Measurements from ENCODE around the gene FBXL17. TPM values are rescaled to one million over a fixed set of nuclear protein-coding genes. Genes with fewer than 3 reads are reported as not detected.

FBXL17 gene
- total RNA-seq, 1 donor from 2014 or later: 8.2 TPM

- DNase-seq (ENCODE audit: low spot score): no peak
- H3K27ac Mint-ChIP-seq: no peak overlapping the region
- H3K27me3 Mint-ChIP-seq (ENCODE audit: insufficient read depth): no peaks in the 10 kb centered on the region
- no peak overlapping the region for H3K4me3 Mint-ChIP-seq
- intact Hi-C loops (cut with micrococcal nuclease): no loop called here
- no peaks in the 10 kb centered on the region for H3K9me3 Mint-ChIP-seq
- H3K36me3 Mint-ChIP-seq (ENCODE audit: low read depth): no peaks in the 10 kb centered on the region
- H3K4me1 Mint-ChIP-seq (ENCODE audit: low read depth): no peaks in the 10 kb centered on the region
Measured at GRCh38 chr5:108111736-108112135, 270.2 kb downstream of the FBXL17 start.

GRCh38 chr5:108109059-108109458, 272.8 kb downstream of the FBXL17 start:
- DNase-seq (ENCODE audit: low spot score): no peak
- H3K36me3 Mint-ChIP-seq (ENCODE audit: low read depth): no peaks in the 10 kb centered on the region
- no peaks in the 10 kb centered on the region for H3K4me1 Mint-ChIP-seq (ENCODE audit: low read depth)
- intact Hi-C loops (cut with micrococcal nuclease): no loop called here
- no peaks in the 10 kb centered on the region for H3K9me3 Mint-ChIP-seq
- H3K4me3 Mint-ChIP-seq: no peak overlapping the region
- H3K27ac Mint-ChIP-seq: no peak overlapping the region
- no peaks in the 10 kb centered on the region for H3K27me3 Mint-ChIP-seq (ENCODE audit: insufficient read depth)

DNA sequence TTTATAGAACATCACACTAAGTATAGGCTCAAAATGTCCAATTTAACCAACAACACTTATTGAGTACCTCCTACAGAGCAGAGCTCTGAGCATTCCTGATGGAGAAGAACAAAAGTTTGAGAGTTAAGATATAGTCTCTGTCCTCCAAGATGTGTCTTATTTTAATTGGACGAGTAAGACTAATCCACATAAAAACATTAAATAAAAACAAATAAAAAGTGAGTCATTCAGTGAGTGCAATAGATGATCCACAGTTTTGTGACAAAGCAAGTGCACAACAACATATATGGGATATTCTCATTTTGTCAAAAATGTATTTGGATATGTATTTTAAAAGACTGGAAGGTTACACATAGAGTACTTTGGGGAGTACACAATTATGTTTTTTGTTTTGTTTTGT, 277.4 kb downstream of the FBXL17 start:
- no peak for DNase-seq (ENCODE audit: low spot score)
- H3K36me3 Mint-ChIP-seq (ENCODE audit: low read depth): no peaks in the 10 kb centered on the region
- intact Hi-C loops (cut with micrococcal nuclease): no loop called here
- no peaks in the 10 kb centered on the region for H3K4me1 Mint-ChIP-seq (ENCODE audit: low read depth)
- no peaks in the 10 kb centered on the region for H3K9me3 Mint-ChIP-seq
- H3K27me3 Mint-ChIP-seq (ENCODE audit: insufficient read depth): no peaks in the 10 kb centered on the region
- no peak overlapping the region for H3K4me3 Mint-ChIP-seq
- H3K27ac Mint-ChIP-seq: no peak overlapping the region

- Mint-ChIP-seq H3K4me3 (no peak overlapping the region), H3K36me3 (ENCODE audit: low read depth) (no peaks in the 10 kb centered on the region), H3K27me3 (ENCODE audit: insufficient read depth) (no peaks in the 10 kb centered on the region), H3K9me3 (no peaks in the 10 kb centered on the region), H3K4me1 (ENCODE audit: low read depth) (no peaks in the 10 kb centered on the region), H3K27ac (no peak overlapping the region)
- no peak for DNase-seq (ENCODE audit: low spot score)
- intact Hi-C loops (cut with micrococcal nuclease): no loop called here
Measured at GRCh38 chr5:108102463-108102862, 279.4 kb downstream of the FBXL17 start.

- no peaks in the 10 kb centered on the region for H3K27me3 Mint-ChIP-seq (ENCODE audit: insufficient read depth)
Measured at GRCh38 chr5:108101821-108102220, 280.1 kb downstream of the FBXL17 start.

DNA sequence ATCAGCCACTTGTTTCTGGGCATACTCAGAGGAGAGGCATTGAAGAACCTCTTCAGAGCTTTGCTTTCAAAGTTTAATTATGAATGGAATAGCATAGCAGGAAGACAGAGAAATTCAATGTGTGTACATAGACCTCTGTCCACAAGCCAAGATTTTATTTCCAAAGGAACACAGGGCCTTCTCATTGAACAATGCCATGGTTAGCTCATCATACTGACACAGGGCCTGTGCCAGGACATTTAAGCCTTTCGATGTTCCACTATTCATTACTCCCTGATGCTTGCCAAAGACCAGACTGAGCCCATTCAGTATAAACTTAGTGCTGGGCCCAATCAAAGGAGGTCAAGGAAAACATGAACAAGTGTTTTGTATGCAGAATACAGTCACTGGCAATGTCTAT, 280.8 kb downstream of the FBXL17 start:
- Mint-ChIP-seq H3K4me1 (ENCODE audit: low read depth) (no peaks in the 10 kb centered on the region), H3K27me3 (ENCODE audit: insufficient read depth) (no peaks in the 10 kb centered on the region), H3K9me3 (no peaks in the 10 kb centered on the region), H3K4me3 (no peak overlapping the region), H3K27ac (no peak overlapping the region), H3K36me3 (ENCODE audit: low read depth) (no peaks in the 10 kb centered on the region)
- intact Hi-C loops (cut with micrococcal nuclease): no loop called here
- DNase-seq (ENCODE audit: low spot score): no peak

More at GRCh38 chr5:108101821-108102220, 280.1 kb downstream of the FBXL17 start:
- no peaks in the 10 kb centered on the region for H3K36me3 Mint-ChIP-seq (ENCODE audit: low read depth)
- H3K4me1 Mint-ChIP-seq (ENCODE audit: low read depth): no peaks in the 10 kb centered on the region
- H3K9me3 Mint-ChIP-seq: no peaks in the 10 kb centered on the region
- H3K4me3 Mint-ChIP-seq: no peak overlapping the region
- intact Hi-C loops (cut with micrococcal nuclease): no loop called here
- no peak overlapping the region for H3K27ac Mint-ChIP-seq
- DNase-seq (ENCODE audit: low spot score): no peak

GRCh38 chr5:108094800-108095199, 287.1 kb downstream of the FBXL17 start:
- Mint-ChIP-seq H3K4me3 (no peak overlapping the region), H3K27ac (no peak overlapping the region), H3K4me1 (ENCODE audit: low read depth) (no peaks in the 10 kb centered on the region), H3K36me3 (ENCODE audit: low read depth) (no peaks in the 10 kb centered on the region), H3K27me3 (ENCODE audit: insufficient read depth) (no peaks in the 10 kb centered on the region), H3K9me3 (no peaks in the 10 kb centered on the region)
- intact Hi-C loops (cut with micrococcal nuclease): no loop called here
- DNase-seq (ENCODE audit: low spot score): no peak

DNA sequence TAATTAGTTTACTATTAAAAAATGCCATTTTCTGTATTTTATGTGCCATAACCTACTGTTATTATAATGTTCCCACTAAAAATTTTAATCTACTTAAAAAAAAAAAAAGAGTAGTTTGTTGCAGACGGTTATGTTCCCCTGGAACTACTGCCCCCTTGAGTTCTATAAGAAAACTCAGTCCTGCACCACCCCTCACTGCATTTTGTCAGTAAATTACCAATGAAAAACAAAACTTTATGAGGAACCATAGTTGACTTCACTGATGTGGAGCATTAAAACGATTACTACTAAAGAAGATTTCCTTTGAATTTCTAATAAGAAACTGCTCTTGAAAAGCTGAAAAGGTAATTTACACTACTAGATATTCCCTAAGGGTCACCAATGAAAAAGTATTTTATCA, 288.7 kb downstream of the FBXL17 start:
- no peak for DNase-seq (ENCODE audit: low spot score)
- H3K9me3 Mint-ChIP-seq: no peaks in the 10 kb centered on the region
- intact Hi-C loops (cut with micrococcal nuclease): no loop called here
- no peaks in the 10 kb centered on the region for H3K36me3 Mint-ChIP-seq (ENCODE audit: low read depth)
- H3K4me3 Mint-ChIP-seq: no peak overlapping the region
- H3K4me1 Mint-ChIP-seq (ENCODE audit: low read depth): no peaks in the 10 kb centered on the region
- H3K27me3 Mint-ChIP-seq (ENCODE audit: insufficient read depth): no peaks in the 10 kb centered on the region
- H3K27ac Mint-ChIP-seq: no peak overlapping the region

- DNase-seq (ENCODE audit: low spot score): no peak
- no peaks in the 10 kb centered on the region for H3K36me3 Mint-ChIP-seq (ENCODE audit: low read depth)
- intact Hi-C loops (cut with micrococcal nuclease): no loop called here
- H3K27me3 Mint-ChIP-seq (ENCODE audit: insufficient read depth): no peaks in the 10 kb centered on the region
- H3K4me3 Mint-ChIP-seq: no peak overlapping the region
- H3K4me1 Mint-ChIP-seq (ENCODE audit: low read depth): no peaks in the 10 kb centered on the region
- no peak overlapping the region for H3K27ac Mint-ChIP-seq
- no peaks in the 10 kb centered on the region for H3K9me3 Mint-ChIP-seq
Measured at GRCh38 chr5:108090946-108091345, 291.0 kb downstream of the FBXL17 start.

- Mint-ChIP-seq H3K9me3 (no peaks in the 10 kb centered on the region), H3K4me3 (no peak overlapping the region), H3K36me3 (ENCODE audit: low read depth) (no peaks in the 10 kb centered on the region), H3K27ac (no peak overlapping the region), H3K27me3 (ENCODE audit: insufficient read depth) (no peaks in the 10 kb centered on the region), H3K4me1 (ENCODE audit: low read depth) (no peaks in the 10 kb centered on the region)
- intact Hi-C loops (cut with micrococcal nuclease): no loop called here
- no peak for DNase-seq (ENCODE audit: low spot score)
Measured at GRCh38 chr5:108084105-108084504, 297.8 kb downstream of the FBXL17 start.

DNA sequence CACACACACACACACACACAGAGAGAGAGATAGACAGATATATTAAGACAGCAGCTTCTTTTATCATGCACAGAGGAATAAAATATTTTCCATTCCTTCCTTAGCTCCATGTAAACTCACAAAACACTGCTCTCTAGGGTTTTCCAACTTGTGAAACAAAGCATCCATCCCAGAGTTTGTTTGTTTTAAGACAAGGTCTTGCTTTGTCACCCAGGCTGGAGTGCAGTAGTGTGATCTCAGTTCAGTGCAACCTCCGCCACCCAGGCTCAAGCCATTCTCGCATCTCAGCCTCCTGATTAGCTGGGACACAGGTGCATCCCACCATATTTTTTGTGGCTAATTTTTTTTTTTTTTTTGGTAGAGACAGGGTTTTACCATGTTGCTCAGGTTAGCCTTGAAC, 298.7 kb downstream of the FBXL17 start:
- Mint-ChIP-seq H3K36me3 (ENCODE audit: low read depth) (no peaks in the 10 kb centered on the region), H3K4me1 (ENCODE audit: low read depth) (no peaks in the 10 kb centered on the region), H3K27me3 (ENCODE audit: insufficient read depth) (no peaks in the 10 kb centered on the region), H3K27ac (no peak overlapping the region), H3K4me3 (no peak overlapping the region), H3K9me3 (no peaks in the 10 kb centered on the region)
- no peak for DNase-seq (ENCODE audit: low spot score)
- intact Hi-C loops (cut with micrococcal nuclease): no loop called here

- no peaks in the 10 kb centered on the region for H3K9me3 Mint-ChIP-seq
- intact Hi-C loops (cut with micrococcal nuclease): no loop called here
- H3K27ac Mint-ChIP-seq: no peak overlapping the region
- no peaks in the 10 kb centered on the region for H3K36me3 Mint-ChIP-seq (ENCODE audit: low read depth)
- DNase-seq (ENCODE audit: low spot score): no peak
- no peaks in the 10 kb centered on the region for H3K27me3 Mint-ChIP-seq (ENCODE audit: insufficient read depth)
- H3K4me3 Mint-ChIP-seq: no peak overlapping the region
- no peaks in the 10 kb centered on the region for H3K4me1 Mint-ChIP-seq (ENCODE audit: low read depth)
Measured at GRCh38 chr5:108081707-108082106, 300.2 kb downstream of the FBXL17 start.

GRCh38 chr5:108079753-108080152, 302.1 kb downstream of the FBXL17 start:
- H3K27ac Mint-ChIP-seq: no peak overlapping the region
- DNase-seq (ENCODE audit: low spot score): no peak
- no peak overlapping the region for H3K4me3 Mint-ChIP-seq
- no peaks in the 10 kb centered on the region for H3K9me3 Mint-ChIP-seq
- no peaks in the 10 kb centered on the region for H3K4me1 Mint-ChIP-seq (ENCODE audit: low read depth)
- no peaks in the 10 kb centered on the region for H3K27me3 Mint-ChIP-seq (ENCODE audit: insufficient read depth)
- H3K36me3 Mint-ChIP-seq (ENCODE audit: low read depth): no peaks in the 10 kb centered on the region
- intact Hi-C loops (cut with micrococcal nuclease): no loop called here

GRCh38 chr5:108078882-108079281, 303.0 kb downstream of the FBXL17 start:
- peaks cover under 1% of the 10 kb centered on the region for H3K9me3 Mint-ChIP-seq
- H3K27ac Mint-ChIP-seq: no peak overlapping the region
- H3K4me1 Mint-ChIP-seq (ENCODE audit: low read depth): no peaks in the 10 kb centered on the region
- H3K36me3 Mint-ChIP-seq (ENCODE audit: low read depth): no peaks in the 10 kb centered on the region
- H3K27me3 Mint-ChIP-seq (ENCODE audit: insufficient read depth): no peaks in the 10 kb centered on the region
- intact Hi-C loops (cut with micrococcal nuclease): no loop called here
- no peak overlapping the region for H3K4me3 Mint-ChIP-seq
- no peak for DNase-seq (ENCODE audit: low spot score)
